BE2C (cell line): ENCODE results near the gene MIPOL1.

Source experiments
- DNase-seq: peaks from one replicate; pipeline ENCODE4 v3.0.0-alpha.2; 2020
- H3K27me3 ChIP-seq: fragments of 250-450 bp; sonication (Bioruptor Pico); 2 replicates; pipeline ENCODE4 v1.5.1; 2020; ENCODE audit warnings: mild to moderate bottlenecking
- H3K36me3 ChIP-seq: fragments of 250-450 bp; sonication (Bioruptor Pico); 2 replicates; pipeline ENCODE4 v1.5.1; 2020; ENCODE audit warnings: mild to moderate bottlenecking
- H3K4me1 ChIP-seq: fragments of 250-450 bp; sonication (Bioruptor Pico); 2 replicates; pipeline ENCODE4 v1.5.1; 2020
- H3K4me3 ChIP-seq: 2 replicates; pipeline ENCODE4 v1.5.1; 2011; ENCODE audit warnings: low read depth, low read length
- H3K9me3 ChIP-seq: fragments of 250-450 bp; sonication (Bioruptor Pico); 2 replicates; pipeline ENCODE4 v1.5.1; 2020
- CTCF ChIP-seq: IDR thresholded peaks from 2 replicates; pipeline ENCODE4 v1.5.1; 2012; ENCODE audit warnings: mild to moderate bottlenecking, low read depth, low read length

MIPOL1 gene

GRCh38 chr14:37566811-37567371, 369.2 kb downstream of the MIPOL1 start:
- no peak for DNase-seq
- Histone ChIP-seq H3K4me1 (no peaks in the 10 kb centered on the region), H3K4me3 (no peak overlapping the region), H3K27me3 (no peaks in the 10 kb centered on the region; the same call in 1 of the 2 replicates), H3K9me3 (no peaks in the 10 kb centered on the region), H3K36me3 (no peaks in the 10 kb centered on the region)
- TF ChIP-seq CTCF = no peak

- no peak for TF ChIP-seq CTCF
- no peak for DNase-seq
- Histone ChIP-seq H3K27me3 (no peaks in the 10 kb centered on the region; the same call in 1 of the 2 replicates), H3K4me1 (no peaks in the 10 kb centered on the region), H3K36me3 (no peaks in the 10 kb centered on the region), H3K9me3 (no peaks in the 10 kb centered on the region), H3K4me3 (no peak overlapping the region)
Observed at GRCh38 chr14:37569729-37570128, 372.0 kb downstream of the MIPOL1 start.

GRCh38 chr14:37571391-37571790, 373.7 kb downstream of the MIPOL1 start:
- no peaks in the 10 kb centered on the region for H3K4me1 ChIP-seq
- H3K27me3 ChIP-seq = no peaks in the 10 kb centered on the region; the same call in 1 of the 2 replicates
- no peak for TF ChIP-seq CTCF
- DNase-seq = no peak
- no peaks in the 10 kb centered on the region for H3K36me3 ChIP-seq
- H3K9me3 ChIP-seq = no peaks in the 10 kb centered on the region
- H3K4me3 ChIP-seq = no peak overlapping the region

- no peak for TF ChIP-seq CTCF
- Histone ChIP-seq H3K27me3 (no peaks in the 10 kb centered on the region; the same call in 1 of the 2 replicates), H3K4me3 (no peak overlapping the region), H3K36me3 (no peaks in the 10 kb centered on the region), H3K4me1 (no peaks in the 10 kb centered on the region), H3K9me3 (no peaks in the 10 kb centered on the region)
- DNase-seq = no peak
Observed at GRCh38 chr14:37573356-37573755, 375.6 kb downstream of the MIPOL1 start.

- Histone ChIP-seq H3K4me3 (no peak overlapping the region), H3K4me1 (no peaks in the 10 kb centered on the region), H3K36me3 (no peaks in the 10 kb centered on the region), H3K9me3 (no peaks in the 10 kb centered on the region), H3K27me3 (peaks cover 40% of the 10 kb centered on the region)
- no peak for TF ChIP-seq CTCF
- no peak for DNase-seq
Observed at GRCh38 chr14:37579274-37579673, 381.5 kb downstream of the MIPOL1 start.

- Histone ChIP-seq H3K27me3 (peaks cover 49% of the 10 kb centered on the region), H3K4me3 (no peak overlapping the region), H3K36me3 (no peaks in the 10 kb centered on the region), H3K4me1 (no peaks in the 10 kb centered on the region), H3K9me3 (no peaks in the 10 kb centered on the region)
- no peak for DNase-seq
- no peak for TF ChIP-seq CTCF
Observed at GRCh38 chr14:37580146-37580545, 382.4 kb downstream of the MIPOL1 start.
